ENCODE data around the gene PDE8B.

The PDE8B gene

DNA sequence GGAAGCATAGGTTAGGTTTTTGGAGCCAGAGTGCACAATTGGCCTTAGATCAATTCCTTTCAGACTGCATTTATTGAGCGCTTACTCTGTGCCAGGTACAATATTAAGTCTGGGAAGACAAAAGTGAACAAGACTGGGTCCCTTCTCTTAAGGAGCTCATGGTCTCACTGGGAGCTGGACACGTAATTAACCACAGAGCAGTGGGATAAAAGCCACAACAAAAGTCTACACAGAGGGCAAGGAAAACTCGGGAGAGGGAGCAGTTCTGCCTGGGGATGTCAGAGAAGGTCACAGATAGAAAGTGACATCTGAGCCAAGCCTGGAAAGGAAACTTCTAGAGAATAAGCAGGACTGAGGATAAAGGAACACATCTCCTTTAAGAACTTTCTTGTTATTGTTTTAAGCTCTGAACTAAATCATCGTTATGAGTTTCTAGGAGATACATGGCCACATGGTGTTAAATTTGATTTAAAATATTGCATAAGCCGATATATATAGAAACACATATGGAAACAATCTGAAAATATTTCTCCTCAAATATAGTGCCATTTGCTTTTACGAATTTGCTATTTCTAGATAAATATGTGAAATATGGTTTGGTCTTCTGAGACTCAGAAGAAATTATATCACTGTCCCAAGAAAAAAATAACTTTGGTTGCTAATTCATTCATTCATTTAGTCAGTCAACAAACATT, 40.1 kb upstream of the PDE8B start:
- no peak overlapping the region for H3K4me3 ChIP-seq (ENCODE audit: low read depth, low read length)
- no peak for TF ChIP-seq CTCF (IDR thresholded peaks at IDR 0.05; ENCODE audit: control insufficient read depth, extremely low read depth, insufficient read depth)
- no peak for DNase-seq (ENCODE audit: low read depth)

DNA sequence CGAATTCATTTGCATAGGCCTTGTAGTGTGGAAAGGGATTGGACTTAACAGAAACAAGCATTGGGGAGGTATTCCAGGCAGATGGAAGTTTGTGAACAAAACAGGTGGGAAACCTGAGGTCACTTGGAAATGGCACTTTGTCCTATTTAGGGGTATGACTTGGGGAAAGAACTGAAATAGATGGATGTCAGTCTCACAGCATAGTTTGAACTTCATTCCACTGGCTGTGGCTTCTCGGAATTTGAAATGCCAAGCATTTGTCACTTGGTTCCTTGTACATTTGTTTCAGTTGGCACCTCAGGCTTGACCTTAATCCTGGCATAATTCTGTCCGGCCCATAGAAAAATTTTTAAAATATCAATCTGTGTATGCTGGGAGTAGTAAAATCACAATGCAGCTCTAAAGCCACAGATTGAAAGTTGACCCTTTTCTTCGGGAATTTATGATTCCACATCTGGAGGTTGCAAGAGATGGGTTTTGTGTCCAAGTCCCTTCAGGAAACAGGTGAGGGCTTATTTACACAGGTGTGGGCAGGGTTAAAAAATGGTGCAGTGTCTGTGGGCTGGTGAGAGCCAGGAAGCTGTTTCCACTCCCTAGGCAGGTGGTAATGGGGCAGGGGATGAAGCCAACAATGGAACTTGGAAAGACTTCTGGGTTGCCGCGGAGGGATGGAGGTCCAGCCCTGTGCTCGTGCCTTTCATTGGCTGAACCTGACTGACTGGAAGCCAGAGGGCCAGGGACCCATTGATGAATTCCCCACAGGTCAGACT, 39.2 kb upstream of the PDE8B start:
- no peak for DNase-seq (ENCODE audit: low read depth)
- TF ChIP-seq CTCF (IDR thresholded peaks at IDR 0.05; ENCODE audit: control insufficient read depth, extremely low read depth, insufficient read depth) = no peak
- H3K4me3 ChIP-seq (ENCODE audit: low read depth, low read length) = no peak overlapping the region

DNA sequence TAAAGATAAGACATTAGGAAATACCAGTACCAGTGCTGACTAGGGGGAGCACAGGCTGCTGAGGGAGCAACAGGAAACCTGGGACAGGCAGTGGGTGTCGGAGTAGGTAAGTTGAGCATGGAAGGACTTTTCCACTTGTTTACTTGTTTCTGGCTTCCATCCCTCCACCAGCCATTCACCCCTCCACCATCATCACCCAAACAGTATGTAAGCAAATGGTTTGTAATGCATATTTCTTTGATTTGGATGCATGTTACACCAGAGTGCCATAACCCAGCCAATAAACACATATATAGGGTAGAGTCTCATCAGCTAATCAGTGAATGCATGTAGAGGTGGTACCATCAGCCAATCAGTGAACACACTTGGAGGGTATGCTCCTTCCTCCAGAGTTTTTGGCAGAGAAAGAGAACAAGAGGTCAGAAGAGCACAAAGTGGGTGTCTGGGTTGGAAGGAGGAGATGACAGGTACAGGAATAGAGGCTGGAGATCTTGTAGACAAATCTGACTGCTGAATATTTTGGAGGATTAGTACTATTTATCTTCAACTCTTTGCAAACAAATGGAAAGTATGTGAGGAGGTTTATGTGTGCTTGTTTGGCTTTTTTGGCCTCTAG, 37.7 kb upstream of the PDE8B start:
- H3K4me3 ChIP-seq (ENCODE audit: low read depth, low read length) = no peak overlapping the region
- no peak for TF ChIP-seq CTCF (IDR thresholded peaks at IDR 0.05; ENCODE audit: control insufficient read depth, extremely low read depth, insufficient read depth)

GRCh38 chr5:77174526-77174925, 36.0 kb upstream of the PDE8B start:
- H3K4me3 ChIP-seq (ENCODE audit: low read depth, low read length) = no peak overlapping the region
- no peak for TF ChIP-seq CTCF (IDR thresholded peaks at IDR 0.05; ENCODE audit: control insufficient read depth, extremely low read depth, insufficient read depth)
- no peak for DNase-seq (ENCODE audit: low read depth)

More for the DNA sequence above, 37.7 kb upstream of the PDE8B start:
- no peak for DNase-seq (ENCODE audit: low read depth)

- no peak for DNase-seq (ENCODE audit: low read depth)
- no peak overlapping the region for H3K4me3 ChIP-seq (ENCODE audit: low read depth, low read length)
- TF ChIP-seq CTCF (IDR thresholded peaks at IDR 0.05; ENCODE audit: control insufficient read depth, extremely low read depth, insufficient read depth) = no peak
Measured at GRCh38 chr5:77175231-77175630, 35.2 kb upstream of the PDE8B start.

DNA sequence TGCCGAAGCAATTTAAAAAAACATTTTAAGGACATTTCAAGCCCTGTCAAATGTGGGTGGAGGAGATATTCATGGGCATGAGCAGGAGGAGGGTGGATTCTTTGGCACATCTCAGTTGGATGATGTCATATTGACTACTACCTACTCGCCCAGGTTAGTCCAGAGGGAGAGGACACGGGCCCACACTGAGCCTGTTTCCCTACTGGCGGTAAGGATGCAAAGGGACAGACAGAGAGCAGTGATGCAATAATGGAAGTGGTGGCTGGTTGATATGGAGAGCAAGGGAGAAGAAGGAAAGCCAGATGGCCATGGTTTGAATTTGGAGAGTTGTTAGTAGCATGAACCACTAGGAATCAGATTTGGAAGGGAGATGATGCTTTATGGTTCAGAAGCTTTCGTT, 34.1 kb upstream of the PDE8B start:
- no peak for TF ChIP-seq CTCF (IDR thresholded peaks at IDR 0.05; ENCODE audit: control insufficient read depth, extremely low read depth, insufficient read depth)
- no peak overlapping the region for H3K4me3 ChIP-seq (ENCODE audit: low read depth, low read length)
- DNase-seq (ENCODE audit: low read depth) = no peak

All from LNCaP clone FGC (cell line).